ENCODE data around the gene EVL. TPM values are rescaled to one million over a fixed set of nuclear protein-coding genes. Genes with fewer than 3 reads are reported as not detected.

Gene EVL
- total RNA-seq, 2 experiments from 2014 or later: 340 to 351 TPM

DNA sequence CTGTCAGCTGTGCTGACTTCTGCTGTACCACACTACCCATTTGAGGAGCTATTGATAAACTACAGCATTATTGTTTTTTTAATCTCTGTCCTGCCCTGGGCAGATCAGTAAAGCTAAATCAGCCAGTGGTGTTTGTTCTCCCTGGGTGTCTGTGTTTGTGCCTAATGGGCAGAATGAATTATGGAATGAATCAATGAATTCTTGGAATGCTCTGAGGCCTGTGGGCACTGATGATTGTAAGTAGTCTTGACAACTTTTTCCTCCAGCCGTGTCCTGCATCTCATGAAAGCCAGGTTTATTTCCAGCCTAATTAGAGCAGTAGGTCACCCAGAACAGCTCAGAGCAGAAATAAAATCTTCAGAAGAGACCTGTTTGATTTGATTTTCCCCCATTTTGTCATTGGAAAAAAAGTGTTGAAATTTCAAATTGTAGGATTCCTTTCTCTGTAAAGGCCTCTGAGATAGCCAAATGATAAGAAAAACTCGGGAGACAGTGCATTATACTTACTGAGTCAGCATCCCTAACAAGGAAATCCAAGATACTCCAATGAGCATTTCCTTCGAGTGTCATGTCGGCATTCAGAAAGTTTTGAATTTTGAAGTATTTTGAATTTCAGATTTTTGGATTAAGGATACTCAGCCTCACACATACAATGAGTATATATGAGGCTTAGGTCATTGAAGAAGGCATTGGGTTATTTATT lies 19.4 kb upstream of the EVL start:
- Mint-ChIP-seq H3K4me1 (ENCODE audit: low read depth) (peaks cover 19% of the 10 kb centered on the region), H3K27me3 (no peaks in the 10 kb centered on the region), H3K4me3 (no peak overlapping the region), H3K27ac (no peak overlapping the region), H3K9me3 (no peaks in the 10 kb centered on the region), H3K36me3 (ENCODE audit: low read depth) (peaks cover 1% of the 10 kb centered on the region)
- intact Hi-C loops (cut with micrococcal nuclease): no loop called here
- POLR2A ChIA-PET: interaction anchor here (1.0 kb wide), 1 partner anchor 39 kb away, joined by 3 read pairs; no protein-coding TSS in a partner anchor
- no peak for ATAC-seq
- CTCF ChIA-PET: interaction anchor here (1.0 to 1.6 kb wide), 2 partner anchors 21 to 62 kb away, joined by 4 to 5 read pairs; no protein-coding TSS in a partner anchor
- TF ChIP-seq, protein P1, sequence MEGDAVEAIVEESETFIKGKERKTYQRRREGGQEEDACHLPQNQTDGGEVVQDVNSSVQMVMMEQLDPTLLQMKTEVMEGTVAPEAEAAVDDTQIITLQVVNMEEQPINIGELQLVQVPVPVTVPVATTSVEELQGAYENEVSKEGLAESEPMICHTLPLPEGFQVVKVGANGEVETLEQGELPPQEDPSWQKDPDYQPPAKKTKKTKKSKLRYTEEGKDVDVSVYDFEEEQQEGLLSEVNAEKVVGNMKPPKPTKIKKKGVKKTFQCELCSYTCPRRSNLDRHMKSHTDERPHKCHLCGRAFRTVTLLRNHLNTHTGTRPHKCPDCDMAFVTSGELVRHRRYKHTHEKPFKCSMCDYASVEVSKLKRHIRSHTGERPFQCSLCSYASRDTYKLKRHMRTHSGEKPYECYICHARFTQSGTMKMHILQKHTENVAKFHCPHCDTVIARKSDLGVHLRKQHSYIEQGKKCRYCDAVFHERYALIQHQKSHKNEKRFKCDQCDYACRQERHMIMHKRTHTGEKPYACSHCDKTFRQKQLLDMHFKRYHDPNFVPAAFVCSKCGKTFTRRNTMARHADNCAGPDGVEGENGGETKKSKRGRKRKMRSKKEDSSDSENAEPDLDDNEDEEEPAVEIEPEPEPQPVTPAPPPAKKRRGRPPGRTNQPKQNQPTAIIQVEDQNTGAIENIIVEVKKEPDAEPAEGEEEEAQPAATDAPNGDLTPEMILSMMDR (IDR thresholded peaks at IDR 0.05): no peak
- no peak for DNase-seq

DNA sequence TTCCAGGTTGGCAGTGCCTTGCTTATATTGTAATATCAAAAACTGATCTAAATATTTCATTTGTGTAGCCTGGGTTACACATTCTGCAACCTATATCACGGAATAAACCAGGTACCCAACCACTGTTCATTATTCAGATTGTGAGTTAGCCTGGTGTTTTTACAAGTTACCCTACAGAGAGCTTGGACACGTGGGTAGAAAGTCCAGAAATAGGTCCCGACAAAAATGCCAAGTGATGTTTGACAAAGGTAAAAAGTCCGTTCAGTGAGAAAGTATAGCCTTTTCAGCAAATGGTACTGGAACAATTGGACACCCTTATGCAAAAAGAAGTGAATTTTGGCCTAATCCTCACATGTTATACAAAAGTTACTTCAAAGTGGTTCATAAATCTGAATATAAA lies 17.6 kb upstream of the EVL start:
- H3K27me3 Mint-ChIP-seq: no peaks in the 10 kb centered on the region
- ChIA-PET POLR2A (no interaction called here), CTCF (interaction anchor here (2.0 kb wide), 1 partner anchor 61 kb away, joined by 7 read pairs; no protein-coding TSS in a partner anchor)

DNA sequence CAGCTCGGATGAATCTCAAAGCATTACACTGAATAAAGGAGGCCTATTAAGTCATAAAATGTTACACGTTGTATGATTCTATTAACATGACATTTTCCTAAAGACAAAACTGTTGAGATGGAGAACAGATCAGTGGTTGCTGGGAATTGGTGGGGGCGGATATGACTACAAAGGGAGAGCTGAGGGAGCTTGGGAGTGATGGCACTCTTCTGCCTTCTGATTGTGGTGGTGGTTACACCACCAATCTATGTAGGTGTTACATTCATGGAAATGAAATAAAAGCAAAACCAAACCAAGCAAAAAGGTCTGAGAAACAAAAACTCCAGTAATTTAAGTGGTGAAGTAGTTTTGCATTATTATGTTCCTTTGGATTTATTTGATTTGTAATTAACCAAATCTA lies 16.4 kb upstream of the EVL start:
- H3K27me3 Mint-ChIP-seq: no peaks in the 10 kb centered on the region
- no peaks in the 10 kb centered on the region for H3K9me3 Mint-ChIP-seq
- POLR2A ChIA-PET: interaction anchor here (1.0 to 1.8 kb wide), 5 partner anchors 9 to 154 kb away, joined by 3 to 9 read pairs (median 4); partner anchors contain the start of gene EVL
- peaks cover 1% of the 10 kb centered on the region for H3K36me3 Mint-ChIP-seq (ENCODE audit: low read depth)
- peak overlapping the region; percentile 14 for H3K27ac Mint-ChIP-seq
- intact Hi-C loops (cut with micrococcal nuclease): no loop called here
- ATAC-seq (peak; percentile 67), DNase-seq (peak; percentile 49)
- CTCF ChIA-PET: interaction anchor here (0.7 to 2.0 kb wide), 5 partner anchors 9 to 144 kb away, joined by 3 to 7 read pairs (median 4); no protein-coding TSS in a partner anchor
- H3K4me3 Mint-ChIP-seq: peak overlapping the region; percentile 8
- peaks cover 19% of the 10 kb centered on the region for H3K4me1 Mint-ChIP-seq (ENCODE audit: low read depth)
- TF ChIP-seq, protein P1 (IDR thresholded peaks at IDR 0.05): no peak

More for the DNA sequence above, 17.6 kb upstream of the EVL start:
- H3K36me3 Mint-ChIP-seq (ENCODE audit: low read depth): peaks cover 1% of the 10 kb centered on the region
- DNase-seq (no peak), ATAC-seq (no peak)
- peaks cover 19% of the 10 kb centered on the region for H3K4me1 Mint-ChIP-seq (ENCODE audit: low read depth)
- H3K9me3 Mint-ChIP-seq: no peaks in the 10 kb centered on the region
- intact Hi-C loops (cut with micrococcal nuclease): no loop called here
- TF ChIP-seq, protein P1 (IDR thresholded peaks at IDR 0.05): no peak
- no peak overlapping the region for H3K27ac Mint-ChIP-seq
- no peak overlapping the region for H3K4me3 Mint-ChIP-seq

DNA sequence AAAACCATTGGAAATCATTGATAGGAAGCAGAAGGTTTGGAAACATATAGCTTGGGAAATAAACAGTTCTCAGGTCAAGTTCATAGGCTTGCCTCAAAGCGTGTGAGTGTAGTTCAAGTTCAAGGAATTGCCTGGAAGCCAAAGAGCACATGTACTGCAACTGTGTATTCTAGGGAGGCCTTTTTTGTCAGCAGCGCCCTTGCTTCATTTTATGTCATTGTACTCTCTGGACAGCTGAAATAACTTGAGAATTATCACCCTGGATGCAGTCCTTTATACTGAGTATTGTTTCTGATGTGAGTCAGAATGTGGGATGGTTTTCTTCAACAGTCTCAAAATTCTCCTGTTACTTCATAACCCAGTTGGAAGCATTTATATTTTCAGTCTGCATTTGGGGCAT lies 16.0 kb upstream of the EVL start:
- H3K4me3 Mint-ChIP-seq: no peak overlapping the region
- no peaks in the 10 kb centered on the region for H3K27me3 Mint-ChIP-seq
- H3K36me3 Mint-ChIP-seq (ENCODE audit: low read depth): peaks cover 1% of the 10 kb centered on the region
- TF ChIP-seq, protein P1 (IDR thresholded peaks at IDR 0.05): no peak
- CTCF ChIA-PET: interaction anchor here (0.7 to 2.0 kb wide), 5 partner anchors 8 to 144 kb away, joined by 3 to 7 read pairs (median 4); no protein-coding TSS in a partner anchor
- DNase-seq: no peak
- peaks cover 19% of the 10 kb centered on the region for H3K4me1 Mint-ChIP-seq (ENCODE audit: low read depth)
- peak overlapping the region; percentile 14 for H3K27ac Mint-ChIP-seq
- peak; percentile 24 for ATAC-seq
- H3K9me3 Mint-ChIP-seq: no peaks in the 10 kb centered on the region
- POLR2A ChIA-PET: interaction anchor here (1.2 to 1.8 kb wide), 4 partner anchors 8 to 78 kb away, joined by 3 to 9 read pairs (median 5); partner anchors contain the start of gene EVL
- intact Hi-C loops (cut with micrococcal nuclease): no loop called here

DNA sequence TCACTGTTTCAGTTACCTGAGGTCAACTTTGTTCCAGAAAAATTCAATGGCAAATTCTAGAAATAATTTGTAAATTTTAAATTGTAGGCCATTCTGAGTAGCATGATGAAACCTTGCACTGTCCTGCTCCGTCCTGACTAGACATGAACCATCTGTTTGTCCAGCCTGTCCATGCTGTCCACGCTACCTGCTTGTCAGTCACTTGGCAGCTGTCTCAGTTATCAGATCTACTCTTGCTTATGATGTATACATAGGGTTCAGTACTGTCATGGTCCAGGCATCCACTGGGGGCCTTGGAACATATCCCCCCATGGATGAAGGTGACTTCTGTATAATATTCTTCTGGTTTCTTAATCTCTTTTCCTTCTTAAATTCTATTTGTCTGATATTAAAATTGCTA lies 14.1 kb upstream of the EVL start:
- ATAC-seq (no peak), DNase-seq (no peak)
- H3K9me3 Mint-ChIP-seq: no peaks in the 10 kb centered on the region
- TF ChIP-seq, protein P1 (IDR thresholded peaks at IDR 0.05): no peak
- no peaks in the 10 kb centered on the region for H3K27me3 Mint-ChIP-seq
- H3K4me1 Mint-ChIP-seq (ENCODE audit: low read depth): peaks cover 28% of the 10 kb centered on the region
- ChIA-PET POLR2A (no interaction called here), CTCF (interaction anchor here (1.0 to 1.9 kb wide), 3 partner anchors 57 to 142 kb away, joined by 3 to 7 read pairs (median 4); no protein-coding TSS in a partner anchor)
- H3K4me3 Mint-ChIP-seq: no peak overlapping the region
- peaks cover 1% of the 10 kb centered on the region for H3K36me3 Mint-ChIP-seq (ENCODE audit: low read depth)
- no peak overlapping the region for H3K27ac Mint-ChIP-seq
- intact Hi-C loops (cut with micrococcal nuclease): no loop called here

All from activated CD8-positive, alpha-beta T cell treated with anti-CD3 and anti-CD28 coated beads for 36 hours (primary cell).